PC-3 (cell line): ENCODE results near the gene TEX26. TPM values are rescaled to one million over a fixed set of nuclear protein-coding genes. Genes with fewer than 3 reads are reported as not detected.

ENCODE experiments used
- ATAC-seq: fragments of 200-7000 bp; cut with Tn5 transposase; 2 replicates; pipeline ENCODE4 v1.9.1; 2020; ENCODE audit warnings: mild to moderate bottlenecking, moderate library complexity
- BruUV-seq: library from RNA; stranded (reverse); fragments of 400-500 nt; replicated peaks from 2 replicates; lab custom pipeline; 2021; lab: Mats Ljungman, UMichigan
- CTCF ChIA-PET: fragments of 300-600 bp; sonication (Branson Sonifier 250); formaldehyde crosslinking; loops from one replicate; lab custom pipeline; 2022; ENCODE audit warnings: antibody characterized with exemption; lab: Charles Lee
- POLR2A ChIA-PET: fragments of 300-600 bp; sonication (Branson Sonifier 250); formaldehyde crosslinking; loops from one replicate; lab custom pipeline; 2022; ENCODE audit warnings: antibody characterized with exemption; ENCODE audit not compliant: unreplicated experiment; lab: Charles Lee
- DNase-seq: peaks from one replicate; pipeline ENCODE4 v3.0.0-alpha.2; 2015
- H2AFZ ChIP-seq: fragments of 300-600 bp; sonication (generic); 2 replicates; pipeline ENCODE4 v1.6.0; 2016; ENCODE audit warnings: antibody characterized with exemption, low read length
- H3F3A ChIP-seq: fragments of 300-600 bp; sonication (generic); one replicate; pipeline ENCODE4 v1.6.0; 2017; ENCODE audit warnings: antibody characterized with exemption, low read length, control low read depth, mild to moderate bottlenecking; ENCODE audit not compliant: unreplicated experiment
- H3K27ac ChIP-seq: fragments of 300-600 bp; sonication (generic); 2 replicates; pipeline ENCODE4 v1.5.1; 2016; ENCODE audit warnings: mild to moderate bottlenecking, low read length
- H3K27me3 ChIP-seq: fragments of 300-600 bp; sonication (generic); 2 replicates; pipeline ENCODE4 v1.6.1; 2016; ENCODE audit warnings: low read length, mixed read lengths
- H3K36me3 ChIP-seq: fragments of 300-600 bp; sonication (generic); 2 replicates; pipeline ENCODE4 v1.6.1; 2016; ENCODE audit warnings: low read depth, mixed run types, low read length, mixed read lengths
- H3K4me1 ChIP-seq: fragments of 300-600 bp; sonication (generic); 2 replicates; pipeline ENCODE4 v1.5.1; 2016; ENCODE audit warnings: low read length; ENCODE audit not compliant: insufficient read depth
- H3K4me2 ChIP-seq: fragments of 300-600 bp; sonication (generic); 2 replicates; pipeline ENCODE4 v1.6.0; 2016; ENCODE audit warnings: low read length
- H3K4me3 ChIP-seq: fragments of 300-600 bp; sonication (generic); 2 replicates; pipeline ENCODE4 v1.5.1; 2016; ENCODE audit warnings: mild to moderate bottlenecking, low read length, mixed read lengths
- H3K79me2 ChIP-seq: fragments of 300-600 bp; sonication (generic); 2 replicates; pipeline ENCODE4 v1.6.1; 2017; ENCODE audit warnings: low read length, mixed read lengths
- H3K9ac ChIP-seq: fragments of 300-600 bp; sonication (generic); 2 replicates; pipeline ENCODE4 v1.6.0; 2016; ENCODE audit warnings: mild to moderate bottlenecking, low read length
- H3K9me2 ChIP-seq: fragments of 300-600 bp; sonication (generic); replicated peaks from 2 replicates; pipeline ENCODE4 v1.6.1; 2016; ENCODE audit warnings: mixed run types, low read length, mixed read lengths
- H3K9me3 ChIP-seq: fragments of 300-600 bp; sonication (generic); 2 replicates; pipeline ENCODE4 v1.6.1; 2016; ENCODE audit warnings: low read length, mixed read lengths
- H4K20me1 ChIP-seq: fragments of 300-600 bp; sonication (generic); 2 replicates; pipeline ENCODE4 v1.6.1; 2016; ENCODE audit warnings: low read length, mixed read lengths
- CTCF ChIP-seq: fragments of 300-600 bp; sonication (generic); conservative IDR thresholded peaks from 2 replicates; pipeline ENCODE4 v1.5.1; 2017; ENCODE audit warnings: antibody characterized with exemption, low read depth, mild to moderate bottlenecking, low read length
- EZH2 ChIP-seq: fragments of 300-600 bp; sonication (generic); IDR thresholded peaks from one replicate; pipeline ENCODE4 v1.6.1; 2017; ENCODE audit warnings: antibody characterized with exemption, mild to moderate bottlenecking, low read length; ENCODE audit not compliant: unreplicated experiment
- EZH2phosphoT487 ChIP-seq: fragments of 300-600 bp; sonication (generic); IDR thresholded peaks from 2 replicates; pipeline ENCODE4 v1.6.1; 2018; ENCODE audit warnings: mild to moderate bottlenecking, antibody characterized with exemption, low read length, borderline replicate concordance
- intact Hi-C: fragments of 100-400 bp; cut with micrococcal nuclease; formaldehyde crosslinking; loops from 2 replicates; pipeline ENCODE4 v1.9.0; 2023
- total RNA-seq: library from RNA; depleted of rRNA; stranded (reverse); fragments of >200 nt; gene quantifications from 2 replicates; pipeline ENCODE4 v1.2.3, GENCODE V29; 2014

Gene TEX26
- total RNA-seq, 1 experiment from 2014 or later = not detected

- Histone ChIP-seq H3K79me2 (no peaks in the 10 kb centered on the region), H3F3A (no peaks in the 10 kb centered on the region), H3K4me3 (no peak within 1 kb of the TSS), H3K27ac (no peak within 1 kb of the TSS), H3K27me3 (peaks cover 68% of the 10 kb centered on the region), H3K9me2 (no peaks in the 10 kb centered on the region), H3K9ac (no peak within 1 kb of the TSS), H3K4me2 (no peak within 1 kb of the TSS), H3K9me3 (no peaks in the 10 kb centered on the region), H2AFZ (no peak within 1 kb of the TSS), H3K36me3 (no peaks in the 10 kb centered on the region), H3K4me1 (no peaks in the 10 kb centered on the region), H4K20me1 (no peaks in the 10 kb centered on the region)
- TF ChIP-seq CTCF = no peak
- TF ChIP-seq EZH2 = no peak
- no peak for TF ChIP-seq EZH2phosphoT487
- BruUV-seq = no TSS peak
- POLR2A ChIA-PET = no interaction called here
- intact Hi-C loops = no loop called here
- ATAC-seq (no peak), DNase-seq (no peak)
- CTCF ChIA-PET = no interaction called here
Observed at GRCh38 chr13:30905932-30906383, 26.5 kb upstream of the TEX26 start, which contains the start of gene MEDAG. Gene MEDAG, plus strand, starts transcription at chr13:30906271. Its CDS starts 245 bp downstream, at chr13:30906516.

- Histone ChIP-seq H3K4me2 (no peak overlapping the region), H3K4me3 (no peak overlapping the region), H4K20me1 (no peaks in the 10 kb centered on the region), H3K79me2 (no peaks in the 10 kb centered on the region), H3F3A (no peaks in the 10 kb centered on the region), H3K27me3 (peaks cover 64% of the 10 kb centered on the region), H2AFZ (no peak overlapping the region), H3K9me3 (no peaks in the 10 kb centered on the region), H3K4me1 (no peaks in the 10 kb centered on the region), H3K9ac (no peak overlapping the region), H3K36me3 (no peaks in the 10 kb centered on the region), H3K9me2 (no peaks in the 10 kb centered on the region), H3K27ac (no peak overlapping the region)
- ATAC-seq (no peak), DNase-seq (no peak)
- POLR2A ChIA-PET = no interaction called here
- intact Hi-C loops = no loop called here
- BruUV-seq = no TSS peak
- no peak for TF ChIP-seq EZH2
- TF ChIP-seq EZH2phosphoT487 = no peak
- no peak for TF ChIP-seq CTCF
- CTCF ChIA-PET = no interaction called here
Observed at GRCh38 chr13:30906411-30907051, 25.9 kb upstream of the TEX26 start.

GRCh38 chr13:30907121-30907861, 25.2 kb upstream of the TEX26 start:
- DNase-seq = no peak
- no peaks in the 10 kb centered on the region for H3K9me3 ChIP-seq
- no peaks in the 10 kb centered on the region for H3K9me2 ChIP-seq
- intact Hi-C loops = no loop called here
- TF ChIP-seq CTCF = no peak
- no peak for TF ChIP-seq EZH2
- no peak for TF ChIP-seq EZH2phosphoT487
- H3K4me2 ChIP-seq = no peak overlapping the region
- H2AFZ ChIP-seq = no peak overlapping the region
- ChIA-PET CTCF (no interaction called here), POLR2A (no interaction called here)
- H3K4me1 ChIP-seq = no peaks in the 10 kb centered on the region
- no peak overlapping the region for H3K9ac ChIP-seq
- H3K36me3 ChIP-seq = no peaks in the 10 kb centered on the region
- peaks cover 62% of the 10 kb centered on the region for H3K27me3 ChIP-seq
- no peak overlapping the region for H3K4me3 ChIP-seq
- no peak for ATAC-seq
- H3F3A ChIP-seq = no peaks in the 10 kb centered on the region
- BruUV-seq = no TSS peak
- H3K27ac ChIP-seq = no peak overlapping the region
- H3K79me2 ChIP-seq = no peaks in the 10 kb centered on the region
- no peaks in the 10 kb centered on the region for H4K20me1 ChIP-seq
